ENCODE measurements around the gene ARHGEF28. TPM values are rescaled to one million over a fixed set of nuclear protein-coding genes. Genes with fewer than 3 reads are reported as not detected.

ARHGEF28 gene
- total RNA-seq, 1 experiment from 2014 or later = 0.57 TPM

DNA sequence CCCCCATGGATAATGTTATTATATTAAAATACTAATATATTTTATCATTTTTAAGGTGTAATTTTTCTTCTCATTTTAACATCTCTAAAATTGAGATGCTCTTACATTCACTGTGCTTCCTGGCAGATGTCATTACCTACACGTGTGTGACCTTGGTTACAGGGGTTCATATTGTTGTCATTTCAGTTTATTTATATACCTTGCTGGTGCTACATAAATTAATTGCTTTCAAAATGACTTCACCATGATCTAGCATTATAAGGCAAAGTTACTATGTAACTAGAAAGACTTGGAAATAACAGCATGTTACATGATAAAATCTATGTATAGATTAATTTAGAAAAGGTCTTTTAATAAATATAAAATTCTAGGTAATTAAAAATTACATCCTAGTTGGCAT is 60.9 kb downstream of the ARHGEF28 start:
- H3K27me3 Mint-ChIP-seq (ENCODE audit: low read depth) = no peaks in the 10 kb centered on the region
- no peaks in the 10 kb centered on the region for H3K79me1 ChIP-seq (ENCODE audit: insufficient read depth, low read depth, low read length, poor library complexity, severe bottlenecking)
- H3K27ac ChIP-seq (ENCODE audit: insufficient read length, low read depth, low read length) = no peak overlapping the region
- H2BK20ac ChIP-seq (ENCODE audit: low read depth, low read length, poor library complexity, severe bottlenecking) = no peak overlapping the region
- no peak overlapping the region for H4K8ac ChIP-seq (replicated peaks; ENCODE audit: insufficient read length, low read depth, low read length)
- H3K56ac ChIP-seq (ENCODE audit: insufficient read length, low read depth, low read length) = no peak overlapping the region
- no peaks in the 10 kb centered on the region for H3K36me3 Mint-ChIP-seq (ENCODE audit: insufficient read depth in 1 of 3, low read depth in 3 of 3)
- no peaks in the 10 kb centered on the region for H3K9me3 ChIP-seq (ENCODE audit: control insufficient read depth, low read depth, low read length)
- no peak overlapping the region for H3T11ph ChIP-seq (ENCODE audit: low read length)
- no peaks in the 10 kb centered on the region for H4K20me1 ChIP-seq (ENCODE audit: control insufficient read depth, insufficient read depth, insufficient read length)
- no CpG with 5 or more reads among the region's 1 CpG for WGBS (ENCODE audit: extremely low coverage, insufficient read length, low lambda C conversion rate)
- no peak overlapping the region for H2BK12ac ChIP-seq (ENCODE audit: insufficient read length, low read depth, low read length)
- H3K27ac Mint-ChIP-seq = no peak overlapping the region
- no peak overlapping the region for H2AFZ ChIP-seq (ENCODE audit: low read length)
- H3K4me1 ChIP-seq (ENCODE audit: insufficient read depth, low read length) = no peaks in the 10 kb centered on the region
- no peaks in the 10 kb centered on the region for H3K9me3 Mint-ChIP-seq
- H2AK5ac ChIP-seq (ENCODE audit: insufficient read length, low read length) = no peak overlapping the region
- H4K91ac ChIP-seq (ENCODE audit: insufficient read length, low read depth, low read length) = no peak overlapping the region
- no peak overlapping the region for H3K14ac ChIP-seq (ENCODE audit: insufficient read depth, low read length)
- no peak overlapping the region for H3K4ac ChIP-seq (ENCODE audit: low read depth, low read length)
- no peak overlapping the region for H2BK120ac ChIP-seq (ENCODE audit: low read depth, low read length, poor library complexity, severe bottlenecking)
- H3K4me3 Mint-ChIP-seq = no peak overlapping the region
- H3K4me1 Mint-ChIP-seq = no peaks in the 10 kb centered on the region; a peak in 1 of 4 replicates
- H3K27me3 ChIP-seq (ENCODE audit: insufficient read depth, low read length) = no peaks in the 10 kb centered on the region
- H3K79me2 ChIP-seq (ENCODE audit: insufficient read depth, low read length) = no peaks in the 10 kb centered on the region
- no peak for DNase-seq
- TF ChIP-seq CTCF (conservative IDR thresholded peaks at IDR 0.05) = no peak
- no peak overlapping the region for H3K23ac ChIP-seq (ENCODE audit: insufficient read length, low read depth, low read length)
- H3K9ac ChIP-seq (ENCODE audit: extremely low read depth, insufficient read length, low read length) = no peak overlapping the region
- H3K4me2 ChIP-seq (ENCODE audit: insufficient read depth, insufficient read length, low read length) = no peak overlapping the region
- H3K18ac ChIP-seq (ENCODE audit: insufficient read length, low read depth, low read length) = no peak overlapping the region
- H2BK5ac ChIP-seq (ENCODE audit: insufficient read length, low read length) = no peak overlapping the region
- H3K23me2 ChIP-seq (ENCODE audit: insufficient read length, low read depth, low read length, poor library complexity, severe bottlenecking) = no peaks in the 10 kb centered on the region
- H2BK15ac ChIP-seq (ENCODE audit: low read depth, low read length) = no peak overlapping the region
- H4K5ac ChIP-seq (ENCODE audit: insufficient read length, low read depth, low read length) = no peak overlapping the region
